ENCODE data around the gene OTULIN.

DNA sequence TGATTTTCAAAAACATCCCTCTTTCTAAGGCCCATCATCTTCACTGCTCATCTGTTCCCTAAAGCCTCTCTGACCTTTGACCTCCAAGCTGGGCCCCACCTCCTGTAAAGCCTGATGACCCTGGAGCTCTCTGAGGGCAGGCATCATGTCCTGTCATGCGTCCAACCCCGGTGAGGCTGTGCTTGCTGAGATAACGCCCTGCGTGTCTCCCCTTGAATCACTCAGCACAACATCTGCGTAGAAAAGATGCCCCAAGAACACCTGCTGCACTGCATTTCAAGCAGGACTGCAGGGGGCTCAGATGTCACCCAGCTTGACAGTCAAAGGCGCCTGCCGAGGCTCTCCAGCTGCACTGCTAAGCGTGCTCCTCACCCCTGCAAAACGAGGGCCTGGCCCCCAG lies 78.0 kb downstream of the OTULIN start:
- TF ChIP-seq, protein P1, sequence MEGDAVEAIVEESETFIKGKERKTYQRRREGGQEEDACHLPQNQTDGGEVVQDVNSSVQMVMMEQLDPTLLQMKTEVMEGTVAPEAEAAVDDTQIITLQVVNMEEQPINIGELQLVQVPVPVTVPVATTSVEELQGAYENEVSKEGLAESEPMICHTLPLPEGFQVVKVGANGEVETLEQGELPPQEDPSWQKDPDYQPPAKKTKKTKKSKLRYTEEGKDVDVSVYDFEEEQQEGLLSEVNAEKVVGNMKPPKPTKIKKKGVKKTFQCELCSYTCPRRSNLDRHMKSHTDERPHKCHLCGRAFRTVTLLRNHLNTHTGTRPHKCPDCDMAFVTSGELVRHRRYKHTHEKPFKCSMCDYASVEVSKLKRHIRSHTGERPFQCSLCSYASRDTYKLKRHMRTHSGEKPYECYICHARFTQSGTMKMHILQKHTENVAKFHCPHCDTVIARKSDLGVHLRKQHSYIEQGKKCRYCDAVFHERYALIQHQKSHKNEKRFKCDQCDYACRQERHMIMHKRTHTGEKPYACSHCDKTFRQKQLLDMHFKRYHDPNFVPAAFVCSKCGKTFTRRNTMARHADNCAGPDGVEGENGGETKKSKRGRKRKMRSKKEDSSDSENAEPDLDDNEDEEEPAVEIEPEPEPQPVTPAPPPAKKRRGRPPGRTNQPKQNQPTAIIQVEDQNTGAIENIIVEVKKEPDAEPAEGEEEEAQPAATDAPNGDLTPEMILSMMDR (conservative IDR thresholded peaks at IDR 0.05; ENCODE audit: low read length): no peak
- no peak for TF ChIP-seq EZH2phosphoT487 (IDR thresholded peaks at IDR 0.05; ENCODE audit: borderline replicate concordance, low read depth, low read length)
